ENCODE results near the gene EXOC2. TPM values are rescaled to one million over a fixed set of nuclear protein-coding genes. Genes with fewer than 3 reads are reported as not detected.

EXOC2 gene
- total RNA-seq, 4 donors from 2014 or later, result 17.8 to 24.8 (median 21.4) TPM

- H3K9me3 ChIP-seq, result no peaks in the 10 kb centered on the region
- intact Hi-C loops (cut with DNase I), result no loop called here
- TF ChIP-seq POLR2A (IDR thresholded peaks at IDR 0.05) (no peak), CTCF (IDR thresholded peaks at IDR 0.05) (no peak)
These were observed 225.8 kb downstream of the EXOC2 start for GRCh38 chr6:467111-467510.

GRCh38 chr6:466564-466963 lies 226.4 kb downstream of the EXOC2 start:
- Histone ChIP-seq H3K9me3 (no peaks in the 10 kb centered on the region), H3K27ac (no peak overlapping the region), H3K36me3 (no peaks in the 10 kb centered on the region), H3K4me3 (no peak overlapping the region), H3K4me1 (no peaks in the 10 kb centered on the region), H3K27me3 (peaks cover 0 to 65% (median 0%) of the 10 kb centered on the region in 4 donors)
- intact Hi-C loops (cut with DNase I), result no loop called here
- TF ChIP-seq CTCF (IDR thresholded peaks at IDR 0.05) (no peak), POLR2A (IDR thresholded peaks at IDR 0.05) (no peak)
- no peak for DNase-seq
- WGBS, 2 donors, result 84 to 86% methylated on average over 15 to 18 of the region's 18 CpGs

More at GRCh38 chr6:467111-467510, 225.8 kb downstream of the EXOC2 start:
- no peak for DNase-seq
- Histone ChIP-seq H3K4me1 (no peaks in the 10 kb centered on the region), H3K4me3 (no peak overlapping the region), H3K27me3 (peaks cover 0 to 65% (median 0%) of the 10 kb centered on the region in 4 donors), H3K36me3 (no peaks in the 10 kb centered on the region), H3K27ac (no peak overlapping the region)
- 67 to 88% methylated on average over 5 to 11 of the region's 11 CpGs for WGBS, 2 donors

GRCh38 chr6:465531-466348 lies 227.2 kb downstream of the EXOC2 start:
- Histone ChIP-seq H3K9me3 (no peaks in the 10 kb centered on the region), H3K27ac (no peak overlapping the region), H3K36me3 (no peaks in the 10 kb centered on the region), H3K27me3 (peaks cover 0 to 63% (median 0%) of the 10 kb centered on the region in 4 donors), H3K4me3 (no peak overlapping the region), H3K4me1 (no peaks in the 10 kb centered on the region)
- TF ChIP-seq POLR2A (IDR thresholded peaks at IDR 0.05) (no peak), CTCF (IDR thresholded peaks at IDR 0.05) (no peak)
- intact Hi-C loops (cut with DNase I), result no loop called here
- no peak for DNase-seq
- 67 to 75% methylated on average over 13 to 16 of the region's 20 CpGs for WGBS, 2 donors

GRCh38 chr6:456887-457286 lies 236.1 kb downstream of the EXOC2 start:
- intact Hi-C loops (cut with DNase I), result no loop called here
- Histone ChIP-seq H3K36me3 (no peaks in the 10 kb centered on the region), H3K4me1 (peaks cover 0 to 7% (median 0%) of the 10 kb centered on the region in 3 donors), H3K27ac (no peak overlapping the region), H3K27me3 (no peaks in the 10 kb centered on the region), H3K4me3 (no peak overlapping the region), H3K9me3 (no peaks in the 10 kb centered on the region)
- WGBS, 2 donors, result 71 to 81% methylated on average over 4 of the region's 4 CpGs
- DNase-seq, result no peak
- TF ChIP-seq CTCF (IDR thresholded peaks at IDR 0.05), result no peak
- no peak for TF ChIP-seq POLR2A (IDR thresholded peaks at IDR 0.05)

- Histone ChIP-seq H3K27me3 (peaks cover 0 to 2% (median 0%) of the 10 kb centered on the region in 4 donors), H3K27ac (no peak overlapping the region), H3K9me3 (no peaks in the 10 kb centered on the region), H3K4me3 (no peak overlapping the region), H3K36me3 (no peaks in the 10 kb centered on the region), H3K4me1 (peaks cover 0 to 7% (median 0%) of the 10 kb centered on the region in 3 donors)
- DNase-seq, result no peak
- intact Hi-C loops (cut with DNase I), result no loop called here
- WGBS, 2 donors, result 87 to 91% methylated on average over 2 to 4 of the region's 5 CpGs
- TF ChIP-seq CTCF (IDR thresholded peaks at IDR 0.05), result no peak
These were observed 236.5 kb downstream of the EXOC2 start for GRCh38 chr6:456358-456867.
